AG04449 (cell line): Measurements from ENCODE around the gene ZNF586.
"Not testable (repeated sequence)": the region's sequence is repeated elsewhere in the genome, so short reads cannot be mapped to it uniquely, and the experiment has no call there.

Experiments
- CTCF ChIA-PET: fragments of 350-600 bp; formaldehyde crosslinking; extraction: SDS; loops from one replicate; lab custom pipeline; 2021; ENCODE audit warnings: antibody characterized with exemption; lab: Yijun Ruan, JAX
- POLR2A ChIA-PET: fragments of 400-600, 350-600 bp; formaldehyde crosslinking; extraction: SDS; loops from one replicate; lab custom pipeline; 2020; ENCODE audit warnings: antibody characterized with exemption, inconsistent platforms; lab: Yijun Ruan, JAX
- DNase-seq: peaks from one replicate; pipeline ENCODE4 v3.0.0-alpha.2; 2010; ENCODE audit warnings: low read depth, low spot score
- H3K4me3 ChIP-seq: 2 replicates; pipeline ENCODE4 v1.5.1; 2011; ENCODE audit warnings: low read depth, mild to moderate bottlenecking, control low read depth, low read length
- CTCF ChIP-seq: IDR thresholded peaks from one replicate; pipeline ENCODE4 v1.5.1; 2011; ENCODE audit warnings: mild to moderate bottlenecking, moderate library complexity, low read length, control low read depth, inconsistent platforms; ENCODE audit not compliant: insufficient read depth; ENCODE audit errors: missing control alignments

Gene ZNF586

GRCh38 chr19:57769345-57770131 is at the start of gene ZNF586:
Gene ZNF586 (plus strand): TSS chr19:57769676. CDS start chr19:57769843, 167 bp downstream.
- peak within 1 kb of the TSS; percentile 76 for H3K4me3 ChIP-seq
- peak; percentile 54 for DNase-seq
- POLR2A ChIA-PET = interaction anchor here (1.1 to 1.5 kb wide), 2 partner anchors 45 to 51 kb away, joined by 3 to 4 read pairs; partner anchors contain the start of gene ZNF552
- CTCF ChIA-PET = no interaction called here
- TF ChIP-seq CTCF = no peak

DNA sequence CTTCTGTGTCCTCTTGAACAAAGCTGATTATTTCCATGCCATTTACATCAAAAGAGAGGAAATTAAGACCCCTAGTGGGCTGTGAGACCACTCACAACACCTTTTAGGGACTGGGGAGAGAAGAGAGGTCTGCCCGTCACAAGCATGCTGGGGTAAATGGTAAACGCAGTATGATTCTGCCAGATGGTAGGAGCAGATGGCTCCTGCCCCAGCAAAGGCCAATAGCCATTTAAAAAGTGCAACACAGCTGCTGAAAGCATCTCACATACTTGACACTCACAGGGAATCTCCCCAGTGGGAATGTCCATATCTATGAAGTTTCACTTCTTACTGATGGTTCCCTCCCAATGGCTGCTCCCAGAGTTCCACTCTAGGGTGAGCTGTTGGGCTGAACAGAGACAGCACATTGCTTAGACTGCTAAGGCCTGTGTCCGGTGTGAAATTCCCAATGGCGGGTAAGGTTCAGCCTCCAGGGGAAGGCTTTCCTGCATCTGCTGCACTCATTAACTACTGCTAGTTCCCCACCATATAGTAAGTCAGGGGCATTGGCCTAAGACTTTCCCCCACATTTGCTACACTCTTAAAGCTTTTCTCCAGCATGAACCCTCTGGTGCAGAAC is 49.5 kb upstream of the ZNF586 start:
- no peak for TF ChIP-seq CTCF
- H3K4me3 ChIP-seq = no peak overlapping the region
- CTCF ChIA-PET = no interaction called here
- POLR2A ChIA-PET = no interaction called here
- DNase-seq = no peak

DNA sequence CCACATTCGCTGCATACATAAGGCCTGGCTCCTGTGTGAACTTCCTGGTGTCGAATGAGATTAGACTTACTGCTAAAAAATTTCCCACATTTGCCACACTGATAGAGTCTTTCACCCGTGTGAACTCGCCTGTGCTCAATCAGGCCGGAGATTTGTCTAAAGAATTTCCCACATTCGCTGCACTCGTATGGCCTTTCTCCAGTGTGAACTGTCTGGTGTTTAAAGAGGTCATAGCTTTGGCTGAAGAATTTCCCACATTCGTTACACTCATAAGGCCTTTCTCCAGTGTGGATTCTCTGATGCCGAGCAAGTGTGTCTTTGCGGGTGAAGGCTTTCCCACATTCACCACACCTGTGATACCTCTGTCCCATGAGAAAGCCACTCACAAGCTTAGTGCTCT is 48.6 kb upstream of the ZNF586 start:
- ChIA-PET CTCF (no interaction called here), POLR2A (interaction anchor here (0.8 kb wide), 1 partner anchor 12 kb away, joined by 3 read pairs; the partner anchor contains the start of gene ZNF154)
- DNase-seq = no peak
- no peak overlapping the region for H3K4me3 ChIP-seq
- no peak for TF ChIP-seq CTCF

GRCh38 chr19:57738320-57738719 is 31.2 kb upstream of the ZNF586 start:
- POLR2A ChIA-PET, DNase-seq: not testable (repeated sequence)

GRCh38 chr19:57738770-57739169 is 30.7 kb upstream of the ZNF586 start:
- POLR2A ChIA-PET, H3K4me3 ChIP-seq, DNase-seq: not testable (repeated sequence)
- CTCF ChIA-PET = interaction anchor here (1.4 to 2.5 kb wide), 4 partner anchors 11 to 417 kb away, joined by 3 to 14 read pairs (median 12); partner anchors contain the start of gene ZNF671

More at GRCh38 chr19:57738320-57738719, 31.2 kb upstream of the ZNF586 start:
- CTCF ChIA-PET = interaction anchor here (0.8 to 2.5 kb wide), 5 partner anchors 9 to 417 kb away, joined by 3 to 14 read pairs (median 12); partner anchors contain the start of gene ZNF671
- TF ChIP-seq CTCF = peak; percentile 7
- H3K4me3 ChIP-seq = not testable (repeated sequence)

- ChIA-PET POLR2A (interaction anchor here (1.0 kb wide), 1 partner anchor 14 kb away, joined by 3 read pairs; no protein-coding TSS in a partner anchor), CTCF (interaction anchor here (1.5 kb wide), 1 partner anchor 9 kb away, joined by 5 read pairs; no protein-coding TSS in a partner anchor)
- no peak for TF ChIP-seq CTCF
- peak within 1 kb of the TSS; percentile 99 for H3K4me3 ChIP-seq
- peak; percentile 42 for DNase-seq
Measured at GRCh38 chr19:57746580-57747471, 22.6 kb upstream of the ZNF586 start, which contains the start of gene ZNF776. Gene ZNF776 (plus strand): TSS chr19:57746815. CDS start chr19:57747059, 244 bp downstream.
